Sigmoid colon (tissue), 7 donors: Measurements from ENCODE around the gene ENKUR. TPM values are rescaled to one million over a fixed set of nuclear protein-coding genes. Genes with fewer than 3 reads are reported as not detected.

Experiments
- DNase-seq: peaks from one replicate; pipeline ENCODE4 v3.0.0-alpha.2; 2019
- H3K27ac ChIP-seq, 4 donors: fragments of 200-600 bp; sonication (generic); one replicate each; pipeline ENCODE4 v1.5.1; 2016 to 2019; ENCODE audit warnings: mild to moderate bottlenecking in 1 of 4
- H3K27me3 ChIP-seq, 3 donors: fragments of 200-600 bp; sonication (generic); one replicate each; pipeline ENCODE4 v1.5.1; 2019; ENCODE audit warnings: mild to moderate bottlenecking in 1 of 3
- H3K36me3 ChIP-seq, 4 donors: fragments of 200-600 bp; sonication (generic); one replicate each; pipeline ENCODE4 v1.5.1; 2016 to 2019
- H3K4me1 ChIP-seq, 4 donors: fragments of 200-600 bp; sonication (generic); one replicate each; pipeline ENCODE4 v1.5.1; 2017 to 2019
- H3K4me3 ChIP-seq, 4 donors: fragments of 200-600 bp; sonication (generic); one replicate each; pipeline ENCODE4 v1.5.1; 2017 to 2019; ENCODE audit warnings: mild to moderate bottlenecking in 2 of 4, moderate library complexity in 1 of 4
- H3K9me3 ChIP-seq, 4 donors: fragments of 200-600 bp in 3 of 4; sonication (generic) in 3 of 4; one replicate each; pipeline versions ENCODE4 v1.5.1 to v1.6.1; 2013 to 2019
- CTCF ChIP-seq, 4 experiments: fragments of 450-650 bp in 3 of 4; fragments of 200-600 bp in 1 of 4; IDR thresholded peaks; one replicate each; pipeline ENCODE4 v1.5.1; 2016 to 2019; ENCODE audit warnings: antibody characterized with exemption in 4 of 4, mild to moderate bottlenecking in 3 of 4, moderate library complexity in 2 of 4
- EP300 ChIP-seq, 4 donors: sonication (generic); formaldehyde crosslinking; IDR thresholded peaks; one replicate each; pipeline ENCODE4 v1.6.1; 2017; ENCODE audit warnings: antibody characterized with exemption in 4 of 4
- POLR2A ChIP-seq, 2 donors: fragments of 450-650 bp; IDR thresholded peaks; one replicate each; pipeline ENCODE4 v1.6.1; 2016; ENCODE audit warnings: antibody characterized with exemption in 2 of 2, mild to moderate bottlenecking in 2 of 2, moderate library complexity in 2 of 2
- POLR2AphosphoS5 ChIP-seq, 4 donors: sonication (generic); formaldehyde crosslinking; IDR thresholded peaks; one replicate each; pipeline ENCODE4 v1.6.1; 2017; ENCODE audit warnings: antibody characterized with exemption in 4 of 4
- WGBS, 2 donors: extraction: QIAGEN DNeasy Blood & Tissue Kit; methylation state at CpG; one replicate each; pipeline ENCODE4 v1.1.7; 2013; 5-methylcytosine and 5-hydroxymethylcytosine counted together
- intact Hi-C: fragments of 100-400 bp; cut with DNase I; formaldehyde crosslinking; loops from one replicate; pipeline ENCODE4 v1.15.1; 2023
- polyA plus RNA-seq, 3 donors: library from polyadenylated mRNA; stranded (reverse); fragments of 200-250 nt; gene quantifications; one replicate each; pipeline ENCODE4 v1.2.3, GENCODE V29; 2013
- total RNA-seq, 4 donors: library from RNA; depleted of rRNA; stranded (reverse); fragments of >200 nt; gene quantifications; one replicate each; pipeline ENCODE4 v1.1.0, GENCODE V29; 2016
- donor health status: healthy with polysubstance abuse.
- donor health status: Bipolar disorder and iron deficiency.
- donor health status: healthy.

Gene ENKUR
- total and polyA plus RNA-seq, 7 donors: under 0.01 to 0.60 TPM; not detected in 5

GRCh38 chr10:24998044-24998443, 17.9 kb downstream of the ENKUR start:
- no peaks in the 10 kb centered on the region for H3K36me3 ChIP-seq
- no peak for DNase-seq
- H3K9me3 ChIP-seq: no peaks in the 10 kb centered on the region
- H3K4me1 ChIP-seq: no peaks in the 10 kb centered on the region
- H3K4me3 ChIP-seq: no peak overlapping the region
- H3K27me3 ChIP-seq: no peaks in the 10 kb centered on the region
- TF ChIP-seq POLR2AphosphoS5 (IDR thresholded peaks at IDR 0.05) (no peak), EP300 (IDR thresholded peaks at IDR 0.05) (no peak), POLR2A (IDR thresholded peaks at IDR 0.05) (no peak), CTCF (IDR thresholded peaks at IDR 0.05) (no peak)
- H3K27ac ChIP-seq: no peak overlapping the region
- intact Hi-C loops: no loop called here
- 85 to 87% methylated on average over 3 of the region's 3 CpGs for WGBS, 2 donors

DNA sequence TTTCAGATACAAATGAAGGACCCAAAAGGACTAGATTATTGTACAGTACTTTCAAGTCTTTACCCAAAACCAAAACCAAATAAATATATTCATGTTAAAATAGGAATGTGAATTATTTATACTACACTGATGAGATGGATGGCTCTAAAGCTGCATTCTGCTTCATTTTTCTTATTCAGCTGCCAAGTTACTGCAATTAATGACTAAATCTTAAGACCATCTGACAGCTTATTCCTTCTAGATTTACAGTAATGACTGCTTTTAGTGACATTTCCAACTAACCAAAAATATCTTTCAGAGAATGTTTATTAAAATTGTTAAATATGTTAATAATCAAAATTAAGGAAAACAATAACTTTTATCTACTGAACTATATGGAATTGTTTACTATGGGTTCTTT, 20.9 kb downstream of the ENKUR start:
- Histone ChIP-seq H3K27me3 (no peaks in the 10 kb centered on the region), H3K36me3 (no peaks in the 10 kb centered on the region), H3K27ac (no peak overlapping the region), H3K9me3 (no peaks in the 10 kb centered on the region), H3K4me1 (no peaks in the 10 kb centered on the region), H3K4me3 (no peak overlapping the region)
- intact Hi-C loops: no loop called here
- TF ChIP-seq EP300 (IDR thresholded peaks at IDR 0.05) (no peak), CTCF (IDR thresholded peaks at IDR 0.05) (no peak), POLR2A (IDR thresholded peaks at IDR 0.05) (no peak), POLR2AphosphoS5 (IDR thresholded peaks at IDR 0.05) (no peak)
- no peak for DNase-seq

GRCh38 chr10:24993237-24993958, 22.6 kb downstream of the ENKUR start:
- Histone ChIP-seq H3K27me3 (no peaks in the 10 kb centered on the region), H3K36me3 (no peaks in the 10 kb centered on the region), H3K4me1 (no peaks in the 10 kb centered on the region), H3K27ac (no peak overlapping the region), H3K9me3 (no peaks in the 10 kb centered on the region), H3K4me3 (no peak overlapping the region)
- no peak for DNase-seq
- 92 to 98% methylated on average over 1 of the region's 1 CpG for WGBS, 2 donors
- TF ChIP-seq CTCF (IDR thresholded peaks at IDR 0.05) (no peak), POLR2A (IDR thresholded peaks at IDR 0.05) (no peak), POLR2AphosphoS5 (IDR thresholded peaks at IDR 0.05) (no peak), EP300 (IDR thresholded peaks at IDR 0.05) (no peak)
- intact Hi-C loops: no loop called here

DNA sequence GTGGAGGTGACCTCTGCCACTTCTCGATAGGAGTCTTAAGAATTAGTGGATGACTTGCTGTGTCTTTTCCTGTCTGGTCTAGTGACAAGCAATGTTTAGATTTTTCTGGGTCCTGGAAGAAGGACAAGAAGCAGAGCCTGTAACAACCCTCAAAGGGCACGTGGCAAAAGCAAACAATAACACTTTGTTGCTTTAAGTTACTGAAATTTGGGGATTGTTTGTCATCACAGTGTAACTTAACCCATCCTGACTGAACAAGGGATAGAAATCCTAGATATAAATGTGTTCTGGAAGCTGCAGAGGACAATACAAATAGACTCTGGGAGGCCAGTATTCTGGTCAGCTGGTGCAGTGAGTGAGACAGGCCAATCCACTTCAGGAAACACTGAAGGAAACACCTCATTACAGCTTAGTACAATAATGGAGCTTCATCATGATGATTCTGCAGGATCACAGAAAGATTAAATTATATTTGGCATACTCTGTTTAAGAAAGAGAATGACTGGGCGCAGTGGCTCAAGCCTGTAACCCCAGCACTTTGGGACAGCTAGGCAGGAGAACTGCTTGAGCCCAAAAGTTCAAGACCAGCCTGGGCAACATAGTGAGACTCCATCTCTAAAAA, 23.3 kb downstream of the ENKUR start:
- Histone ChIP-seq H3K27me3 (no peaks in the 10 kb centered on the region), H3K9me3 (no peaks in the 10 kb centered on the region), H3K27ac (no peak overlapping the region), H3K4me1 (no peaks in the 10 kb centered on the region), H3K36me3 (no peaks in the 10 kb centered on the region), H3K4me3 (no peak overlapping the region)
- no peak for DNase-seq
- no peak for TF ChIP-seq POLR2A (IDR thresholded peaks at IDR 0.05)
- TF ChIP-seq CTCF (IDR thresholded peaks at IDR 0.05): no peak
- no peak for TF ChIP-seq POLR2AphosphoS5 (IDR thresholded peaks at IDR 0.05)
- TF ChIP-seq EP300 (IDR thresholded peaks at IDR 0.05): no peak
- intact Hi-C loops: no loop called here
- 78 to 84% methylated on average over 3 of the region's 3 CpGs for WGBS, 2 donors
